Panc1 (cell line): Measurements from ENCODE around the gene DYNLL2. TPM values are rescaled to one million over a fixed set of nuclear protein-coding genes. Genes with fewer than 3 reads are reported as not detected.

Experiments
- ATAC-seq: fragments of 200-7000 bp; cut with Tn5 transposase; 2 replicates; pipeline ENCODE4 v1.9.1; 2020; ENCODE audit warnings: mild to moderate bottlenecking, moderate library complexity
- BruUV-seq: library from RNA; stranded (reverse); fragments of 400-500 nt; replicated peaks from 2 replicates; lab custom pipeline; 2021; lab: Mats Ljungman, UMichigan
- CTCF ChIA-PET: fragments of 300-600 bp; sonication (Branson Sonifier 250); formaldehyde crosslinking; loops from one replicate; lab custom pipeline; 2022; ENCODE audit warnings: antibody characterized with exemption; lab: Charles Lee
- POLR2A ChIA-PET: fragments of 300-600 bp; sonication (Branson Sonifier 250); formaldehyde crosslinking; loops from one replicate; lab custom pipeline; 2022; ENCODE audit warnings: antibody characterized with exemption; lab: Charles Lee
- DNase-seq: peaks from one replicate; pipeline ENCODE4 v3.0.0-alpha.2; 2010; ENCODE audit warnings: low read depth, low spot score
- H3K27ac ChIP-seq: 2 replicates; pipeline ENCODE4 v1.5.1; 2011; ENCODE audit warnings: mild to moderate bottlenecking, low read length, inconsistent platforms
- H3K27me3 ChIP-seq: fragments of 200-500 bp; sonication (Bioruptor generic); 2 replicates; pipeline ENCODE4 v1.6.0; 2014; ENCODE audit warnings: low read length, inconsistent platforms; ENCODE audit not compliant: control insufficient read depth, insufficient read depth
- H3K36me3 ChIP-seq: fragments of 200-500 bp; sonication (Bioruptor generic); 2 replicates; pipeline ENCODE4 v1.5.1; 2014; ENCODE audit warnings: inconsistent platforms, mild to moderate bottlenecking, low read length, moderate library complexity; ENCODE audit not compliant: control insufficient read depth, insufficient read depth
- H3K4me1 ChIP-seq: 2 replicates; pipeline ENCODE4 v1.5.1; 2011; ENCODE audit warnings: inconsistent platforms, mild to moderate bottlenecking, low read length, moderate library complexity; ENCODE audit not compliant: control insufficient read depth, insufficient read depth
- H3K4me3 ChIP-seq, 2 experiments: 2 replicates each; pipeline ENCODE4 v1.5.1; 2011 to 2012; ENCODE audit warnings: low read depth in 2 of 2, low read length in 2 of 2, mild to moderate bottlenecking in 2 of 2, inconsistent platforms in 1 of 2, moderate library complexity in 1 of 2
- H3K9me3 ChIP-seq: fragments of 200-500 bp; sonication (Bioruptor generic); 2 replicates; pipeline ENCODE4 v1.5.1; 2014; ENCODE audit warnings: low read depth, mild to moderate bottlenecking, inconsistent platforms, low read length, moderate library complexity; ENCODE audit not compliant: control insufficient read depth, insufficient read depth
- POLR2AphosphoS5 ChIP-seq: IDR thresholded peaks from 2 replicates; pipeline ENCODE4 v1.6.1; 2012; ENCODE audit warnings: mild to moderate bottlenecking, low read depth, low read length, moderate library complexity
- SIN3A ChIP-seq: IDR thresholded peaks from 2 replicates; pipeline ENCODE4 v1.6.1; 2012; ENCODE audit warnings: low read depth, mild to moderate bottlenecking, low read length, moderate library complexity, borderline replicate concordance; ENCODE audit not compliant: insufficient read depth
- TCF7L2 ChIP-seq: IDR thresholded peaks from 2 replicates; pipeline ENCODE4 v1.6.1; 2011; ENCODE audit warnings: mild to moderate bottlenecking, low read depth, low read length, inconsistent platforms
- in situ Hi-C: cut with HindIII; loops from 2 replicates; pipeline ENCODE4 v1.10.0; 2016; ENCODE audit warnings: low sequenced_read_pairs, low pct_unique_long_range_greater_than_20kb
- intact Hi-C: fragments of 100-400 bp; cut with micrococcal nuclease; formaldehyde crosslinking; loops from one replicate; pipeline ENCODE4 v1.10.0; 2022; ENCODE audit not compliant: unreplicated experiment
- total RNA-seq: library from RNA; stranded (reverse); gene quantifications from one replicate; pipeline ENCODE4 v1.2.1, GENCODE V29; 2021; ENCODE audit not compliant: unreplicated experiment
- TF ChIP-seq, protein P1 (sequence below), 2 experiments: IDR thresholded peaks; 2 replicates each; pipeline ENCODE4 v1.6.1; 2011 to 2012; ENCODE audit warnings: low read depth in 2 of 2, control low read depth in 1 of 2, low read length in 1 of 2, mild to moderate bottlenecking in 1 of 2, moderate library complexity in 1 of 2; ENCODE audit not compliant: insufficient read depth in 1 of 2
- TF ChIP-seq, protein P2 (sequence below): fragments of 450-650 bp; IDR thresholded peaks from 2 replicates; pipeline ENCODE4 v1.5.1; 2017; ENCODE audit warnings: mild to moderate bottlenecking

Gene DYNLL2
- total RNA-seq, 1 experiment from 2014 or later = 19.8 TPM

DNA sequence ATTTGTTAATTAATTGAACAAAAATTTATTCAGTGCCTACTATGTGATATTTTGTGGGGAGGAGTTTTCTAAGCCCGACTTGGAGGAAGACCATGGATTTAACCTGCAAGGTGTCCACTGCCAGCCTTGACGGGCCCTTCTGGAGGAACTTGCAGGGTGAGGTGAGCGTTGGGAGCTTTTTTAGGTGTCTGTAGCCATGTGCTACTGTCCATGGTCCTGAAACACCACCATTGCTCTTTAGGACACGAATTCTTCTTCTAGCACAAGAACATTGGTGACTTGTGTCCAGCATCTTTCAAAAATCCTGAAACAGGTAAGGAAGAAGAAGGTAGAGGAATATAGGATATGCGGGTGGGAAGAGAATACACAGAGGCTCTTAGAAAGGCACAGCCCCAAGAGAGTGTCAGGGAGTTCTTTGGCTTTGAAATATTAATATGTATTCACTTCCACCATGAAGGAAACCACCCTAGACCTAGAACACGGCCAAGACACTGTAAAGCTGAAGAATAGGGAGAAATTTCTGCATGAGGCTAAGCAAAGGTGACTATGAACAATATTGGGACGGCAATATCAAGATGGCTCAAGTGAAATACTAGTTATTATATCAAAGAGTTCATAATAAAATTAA lies 37.1 kb downstream of the DYNLL2 start:
- DNase-seq (no peak), ATAC-seq (peak; percentile 56)
- CTCF ChIA-PET = no interaction called here
- POLR2A ChIA-PET = no interaction called here
- TF ChIP-seq, protein P1, sequence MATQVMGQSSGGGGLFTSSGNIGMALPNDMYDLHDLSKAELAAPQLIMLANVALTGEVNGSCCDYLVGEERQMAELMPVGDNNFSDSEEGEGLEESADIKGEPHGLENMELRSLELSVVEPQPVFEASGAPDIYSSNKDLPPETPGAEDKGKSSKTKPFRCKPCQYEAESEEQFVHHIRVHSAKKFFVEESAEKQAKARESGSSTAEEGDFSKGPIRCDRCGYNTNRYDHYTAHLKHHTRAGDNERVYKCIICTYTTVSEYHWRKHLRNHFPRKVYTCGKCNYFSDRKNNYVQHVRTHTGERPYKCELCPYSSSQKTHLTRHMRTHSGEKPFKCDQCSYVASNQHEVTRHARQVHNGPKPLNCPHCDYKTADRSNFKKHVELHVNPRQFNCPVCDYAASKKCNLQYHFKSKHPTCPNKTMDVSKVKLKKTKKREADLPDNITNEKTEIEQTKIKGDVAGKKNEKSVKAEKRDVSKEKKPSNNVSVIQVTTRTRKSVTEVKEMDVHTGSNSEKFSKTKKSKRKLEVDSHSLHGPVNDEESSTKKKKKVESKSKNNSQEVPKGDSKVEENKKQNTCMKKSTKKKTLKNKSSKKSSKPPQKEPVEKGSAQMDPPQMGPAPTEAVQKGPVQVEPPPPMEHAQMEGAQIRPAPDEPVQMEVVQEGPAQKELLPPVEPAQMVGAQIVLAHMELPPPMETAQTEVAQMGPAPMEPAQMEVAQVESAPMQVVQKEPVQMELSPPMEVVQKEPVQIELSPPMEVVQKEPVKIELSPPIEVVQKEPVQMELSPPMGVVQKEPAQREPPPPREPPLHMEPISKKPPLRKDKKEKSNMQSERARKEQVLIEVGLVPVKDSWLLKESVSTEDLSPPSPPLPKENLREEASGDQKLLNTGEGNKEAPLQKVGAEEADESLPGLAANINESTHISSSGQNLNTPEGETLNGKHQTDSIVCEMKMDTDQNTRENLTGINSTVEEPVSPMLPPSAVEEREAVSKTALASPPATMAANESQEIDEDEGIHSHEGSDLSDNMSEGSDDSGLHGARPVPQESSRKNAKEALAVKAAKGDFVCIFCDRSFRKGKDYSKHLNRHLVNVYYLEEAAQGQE (IDR thresholded peaks at IDR 0.05; ENCODE audit: insufficient read depth in 1 of 2, low read depth in 2 of 2, low read length in 1 of 2) = peak; percentile 98 to 99
- TF ChIP-seq SIN3A = no peak
- no TSS peak for BruUV-seq
- in situ Hi-C loops (no loop called here), intact Hi-C loops (loop anchor here (1.0 kb wide), 1 partner anchor 52 kb away; no protein-coding TSS in a partner anchor)
- peaks cover 10% of the 10 kb centered on the region for H3K27me3 ChIP-seq
- no peaks in the 10 kb centered on the region for H3K4me1 ChIP-seq
- H3K4me3 ChIP-seq = no peak overlapping the region
- no peaks in the 10 kb centered on the region for H3K9me3 ChIP-seq
- no peaks in the 10 kb centered on the region for H3K36me3 ChIP-seq
- no peak overlapping the region for H3K27ac ChIP-seq

DNA sequence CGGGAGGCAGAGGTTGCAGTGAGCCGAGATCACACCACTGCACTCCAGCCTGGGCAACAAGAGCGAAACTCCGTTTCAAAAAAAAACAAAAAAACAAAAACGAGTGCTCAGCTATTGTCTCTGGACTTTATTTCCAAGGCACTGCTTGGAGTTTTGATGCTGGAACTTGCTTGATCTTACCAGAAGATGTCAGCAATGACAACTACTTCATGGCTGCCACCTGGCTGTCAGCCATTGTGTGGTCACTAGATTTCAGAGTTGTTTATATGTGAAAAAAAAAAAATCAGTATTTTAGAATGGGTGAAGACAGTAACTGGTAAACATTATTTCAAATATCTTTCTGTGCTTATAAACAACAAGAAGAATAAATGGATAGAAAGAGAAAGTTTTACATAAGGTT lies 38.7 kb downstream of the DYNLL2 start:
- H3K4me1 ChIP-seq = no peaks in the 10 kb centered on the region
- DNase-seq (no peak), ATAC-seq (peak; percentile 85)
- ChIA-PET CTCF (interaction anchor here (0.7 to 1.2 kb wide), 5 partner anchors 49 to 639 kb away, joined by 3 to 5 read pairs (median 4); no protein-coding TSS in a partner anchor), POLR2A (no interaction called here)
- no peak overlapping the region for H3K4me3 ChIP-seq
- BruUV-seq = no TSS peak
- no peak overlapping the region for H3K27ac ChIP-seq
- no peaks in the 10 kb centered on the region for H3K9me3 ChIP-seq
- no peaks in the 10 kb centered on the region for H3K36me3 ChIP-seq
- TF ChIP-seq, protein P1 (IDR thresholded peaks at IDR 0.05; ENCODE audit: insufficient read depth in 1 of 2, low read depth in 2 of 2, low read length in 1 of 2) = peak in 1 of 2 experiments; percentile 67; a peak in 1 of 4 replicates
- TF ChIP-seq TCF7L2 (no peak), SIN3A (no peak), POLR2AphosphoS5 (no peak)
- TF ChIP-seq, protein P2, sequence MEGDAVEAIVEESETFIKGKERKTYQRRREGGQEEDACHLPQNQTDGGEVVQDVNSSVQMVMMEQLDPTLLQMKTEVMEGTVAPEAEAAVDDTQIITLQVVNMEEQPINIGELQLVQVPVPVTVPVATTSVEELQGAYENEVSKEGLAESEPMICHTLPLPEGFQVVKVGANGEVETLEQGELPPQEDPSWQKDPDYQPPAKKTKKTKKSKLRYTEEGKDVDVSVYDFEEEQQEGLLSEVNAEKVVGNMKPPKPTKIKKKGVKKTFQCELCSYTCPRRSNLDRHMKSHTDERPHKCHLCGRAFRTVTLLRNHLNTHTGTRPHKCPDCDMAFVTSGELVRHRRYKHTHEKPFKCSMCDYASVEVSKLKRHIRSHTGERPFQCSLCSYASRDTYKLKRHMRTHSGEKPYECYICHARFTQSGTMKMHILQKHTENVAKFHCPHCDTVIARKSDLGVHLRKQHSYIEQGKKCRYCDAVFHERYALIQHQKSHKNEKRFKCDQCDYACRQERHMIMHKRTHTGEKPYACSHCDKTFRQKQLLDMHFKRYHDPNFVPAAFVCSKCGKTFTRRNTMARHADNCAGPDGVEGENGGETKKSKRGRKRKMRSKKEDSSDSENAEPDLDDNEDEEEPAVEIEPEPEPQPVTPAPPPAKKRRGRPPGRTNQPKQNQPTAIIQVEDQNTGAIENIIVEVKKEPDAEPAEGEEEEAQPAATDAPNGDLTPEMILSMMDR = peak; percentile 71
- in situ Hi-C loops = no loop called here
- intact Hi-C loops = no loop called here
- peaks cover 18% of the 10 kb centered on the region for H3K27me3 ChIP-seq
